Endothelial cell of umbilical vein (primary cell): ENCODE data around the gene EVX1.

Experiments
- CTCF ChIP-seq, 2 donors: IDR thresholded peaks; 1 replicate in 1 of 2; 2 replicates in 1 of 2; pipeline ENCODE4 v1.5.1; 2011; ENCODE audit warnings: low read length in 2 of 2, mild to moderate bottlenecking in 2 of 2, moderate library complexity in 2 of 2, control low read depth in 1 of 2, inconsistent platforms in 1 of 2, low read depth in 1 of 2; ENCODE audit not compliant: insufficient read depth in 1 of 2; ENCODE audit errors: extremely low read depth in 1 of 2
- EZH2 ChIP-seq: IDR thresholded peaks from 2 replicates; pipeline ENCODE4 v1.6.1; 2012; ENCODE audit warnings: borderline replicate concordance, low read depth, mild to moderate bottlenecking, moderate library complexity, low read length, inconsistent platforms; ENCODE audit not compliant: severe bottlenecking
- JUN ChIP-seq: IDR thresholded peaks from 2 replicates; pipeline ENCODE4 v1.6.1; 2011; ENCODE audit warnings: borderline replicate concordance, low read depth; ENCODE audit not compliant: insufficient read length, insufficient read depth
- MAX ChIP-seq: IDR thresholded peaks from 2 replicates; pipeline ENCODE4 v1.6.1; 2011; ENCODE audit not compliant: insufficient read depth, insufficient read length
- POLR2A ChIP-seq: IDR thresholded peaks from 2 replicates; pipeline ENCODE4 v1.6.1; 2012; ENCODE audit warnings: low read depth, mild to moderate bottlenecking, control low read depth, low read length
- POLR2AphosphoS5 ChIP-seq: IDR thresholded peaks from 2 replicates; pipeline ENCODE4 v1.6.1; 2012; ENCODE audit warnings: low read depth, mild to moderate bottlenecking, control low read depth, low read length, moderate library complexity; ENCODE audit not compliant: insufficient read depth

- TF ChIP-seq CTCF (IDR thresholded peaks at IDR 0.05; ENCODE audit: extremely low read depth in 1 of 2, insufficient read depth in 1 of 2, low read depth in 1 of 2, low read length in 2 of 2) (no peak), EZH2 (no peak), POLR2A (no peak), POLR2AphosphoS5 (no peak), MAX (no peak), JUN (no peak)
Observed at GRCh38 chr7:27238979-27239386, 3.6 kb upstream of the EVX1 start.
